Subcutaneous adipose tissue (tissue), 4 donors: Measurements from ENCODE around the gene FIGNL1. TPM values are rescaled to one million over a fixed set of nuclear protein-coding genes. Genes with fewer than 3 reads are reported as not detected.

ENCODE experiments used
- total RNA-seq, 4 donors: library from RNA; depleted of rRNA; stranded (reverse); fragments of >200 nt; gene quantifications; one replicate each; pipeline ENCODE4 v1.1.0, GENCODE V29; 2016
- TF ChIP-seq, protein P1 (sequence below): fragments of 450-650 bp; IDR thresholded peaks from one replicate; pipeline ENCODE4 v1.5.1; 2016; ENCODE audit warnings: low read depth, mild to moderate bottlenecking, control low read depth, antibody characterized with exemption, moderate library complexity

FIGNL1 gene, protein sequence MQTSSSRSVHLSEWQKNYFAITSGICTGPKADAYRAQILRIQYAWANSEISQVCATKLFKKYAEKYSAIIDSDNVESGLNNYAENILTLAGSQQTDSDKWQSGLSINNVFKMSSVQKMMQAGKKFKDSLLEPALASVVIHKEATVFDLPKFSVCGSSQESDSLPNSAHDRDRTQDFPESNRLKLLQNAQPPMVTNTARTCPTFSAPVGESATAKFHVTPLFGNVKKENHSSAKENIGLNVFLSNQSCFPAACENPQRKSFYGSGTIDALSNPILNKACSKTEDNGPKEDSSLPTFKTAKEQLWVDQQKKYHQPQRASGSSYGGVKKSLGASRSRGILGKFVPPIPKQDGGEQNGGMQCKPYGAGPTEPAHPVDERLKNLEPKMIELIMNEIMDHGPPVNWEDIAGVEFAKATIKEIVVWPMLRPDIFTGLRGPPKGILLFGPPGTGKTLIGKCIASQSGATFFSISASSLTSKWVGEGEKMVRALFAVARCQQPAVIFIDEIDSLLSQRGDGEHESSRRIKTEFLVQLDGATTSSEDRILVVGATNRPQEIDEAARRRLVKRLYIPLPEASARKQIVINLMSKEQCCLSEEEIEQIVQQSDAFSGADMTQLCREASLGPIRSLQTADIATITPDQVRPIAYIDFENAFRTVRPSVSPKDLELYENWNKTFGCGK
- 1 to 10 TPM; 3.1 to 6.6 (median 5.3) TPM for total RNA-seq

DNA sequence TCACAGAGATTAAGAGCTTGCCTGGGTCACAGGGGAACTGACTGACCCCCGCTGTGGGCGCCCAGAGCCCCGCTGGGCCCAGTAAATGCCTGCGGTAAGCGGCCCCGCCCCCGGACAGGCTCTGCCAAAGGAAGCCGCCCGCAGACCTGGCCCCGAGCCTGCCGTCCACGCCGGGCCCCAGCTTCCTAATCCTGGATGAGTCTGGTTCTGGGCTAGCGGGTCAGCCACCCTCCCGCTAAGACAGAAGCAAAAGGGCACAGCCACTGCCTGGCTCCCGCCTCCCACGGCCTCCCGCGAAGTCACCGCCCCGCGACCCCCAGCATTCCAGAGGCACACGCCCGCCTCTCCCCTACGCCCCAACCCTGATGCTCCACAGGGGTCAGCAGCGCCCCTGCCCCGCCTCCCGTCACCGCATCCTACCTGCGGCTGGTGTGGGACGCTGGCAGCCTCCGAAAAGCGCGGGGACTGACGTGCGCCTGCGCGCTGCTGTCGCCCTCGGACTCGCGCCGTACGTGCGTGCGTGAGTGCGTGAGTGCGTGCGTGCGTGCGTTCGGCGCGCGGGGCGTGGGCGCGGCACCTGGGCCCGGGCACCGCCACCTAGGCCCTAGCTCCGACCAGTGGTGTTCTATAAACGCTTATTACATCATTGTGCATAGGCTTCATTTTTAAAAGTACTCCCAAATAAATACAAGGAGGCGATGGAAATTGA, at the start of gene FIGNL1:
Gene FIGNL1, minus strand, starts transcription at position 470 of the 709 bp plus-strand sequence. CDS start 3,063 bp downstream, outside the sequence.
- TF ChIP-seq, protein P1, sequence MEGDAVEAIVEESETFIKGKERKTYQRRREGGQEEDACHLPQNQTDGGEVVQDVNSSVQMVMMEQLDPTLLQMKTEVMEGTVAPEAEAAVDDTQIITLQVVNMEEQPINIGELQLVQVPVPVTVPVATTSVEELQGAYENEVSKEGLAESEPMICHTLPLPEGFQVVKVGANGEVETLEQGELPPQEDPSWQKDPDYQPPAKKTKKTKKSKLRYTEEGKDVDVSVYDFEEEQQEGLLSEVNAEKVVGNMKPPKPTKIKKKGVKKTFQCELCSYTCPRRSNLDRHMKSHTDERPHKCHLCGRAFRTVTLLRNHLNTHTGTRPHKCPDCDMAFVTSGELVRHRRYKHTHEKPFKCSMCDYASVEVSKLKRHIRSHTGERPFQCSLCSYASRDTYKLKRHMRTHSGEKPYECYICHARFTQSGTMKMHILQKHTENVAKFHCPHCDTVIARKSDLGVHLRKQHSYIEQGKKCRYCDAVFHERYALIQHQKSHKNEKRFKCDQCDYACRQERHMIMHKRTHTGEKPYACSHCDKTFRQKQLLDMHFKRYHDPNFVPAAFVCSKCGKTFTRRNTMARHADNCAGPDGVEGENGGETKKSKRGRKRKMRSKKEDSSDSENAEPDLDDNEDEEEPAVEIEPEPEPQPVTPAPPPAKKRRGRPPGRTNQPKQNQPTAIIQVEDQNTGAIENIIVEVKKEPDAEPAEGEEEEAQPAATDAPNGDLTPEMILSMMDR, result no peak

DNA sequence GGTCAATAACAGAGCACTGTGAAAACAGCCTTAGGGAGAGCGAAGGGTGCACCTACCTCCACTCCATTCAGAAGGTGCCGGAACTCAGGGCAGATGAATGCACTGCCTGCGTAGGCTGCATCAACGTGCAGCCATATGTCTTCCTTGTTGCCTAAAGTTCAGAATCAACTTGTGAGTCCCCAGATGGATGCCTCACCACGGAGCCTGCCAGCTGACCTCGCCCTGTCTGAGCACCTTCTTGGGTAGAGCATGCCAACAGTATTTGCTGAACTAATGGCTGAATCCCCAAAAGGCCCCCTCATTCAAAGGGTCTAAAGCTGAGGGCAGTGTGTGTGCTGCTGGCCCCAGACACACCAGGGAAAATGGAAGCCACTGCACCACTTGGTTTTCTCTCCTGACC, 48.9 kb upstream of the FIGNL1 start:
- TF ChIP-seq, protein P1, result no peak

DNA sequence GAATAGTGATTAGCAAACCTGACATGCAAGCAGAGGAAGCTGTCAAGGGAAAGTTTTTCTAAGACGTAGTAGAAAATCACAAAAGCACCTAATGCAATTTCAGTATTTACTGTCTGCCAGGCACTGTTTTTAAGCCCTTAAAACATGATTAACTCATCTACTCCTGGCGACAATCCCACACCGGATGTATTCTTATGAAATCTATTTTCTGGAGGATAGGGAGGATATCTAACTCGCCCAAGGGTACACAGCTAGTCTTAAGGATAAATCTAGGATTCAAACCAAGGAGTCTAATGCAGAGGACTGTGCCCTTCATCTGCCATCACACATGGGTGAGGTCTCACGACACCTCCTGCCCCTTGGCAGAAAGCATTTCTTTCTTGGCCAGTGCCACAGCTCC, 47.8 kb upstream of the FIGNL1 start:
- TF ChIP-seq, protein P1, result no peak

DNA sequence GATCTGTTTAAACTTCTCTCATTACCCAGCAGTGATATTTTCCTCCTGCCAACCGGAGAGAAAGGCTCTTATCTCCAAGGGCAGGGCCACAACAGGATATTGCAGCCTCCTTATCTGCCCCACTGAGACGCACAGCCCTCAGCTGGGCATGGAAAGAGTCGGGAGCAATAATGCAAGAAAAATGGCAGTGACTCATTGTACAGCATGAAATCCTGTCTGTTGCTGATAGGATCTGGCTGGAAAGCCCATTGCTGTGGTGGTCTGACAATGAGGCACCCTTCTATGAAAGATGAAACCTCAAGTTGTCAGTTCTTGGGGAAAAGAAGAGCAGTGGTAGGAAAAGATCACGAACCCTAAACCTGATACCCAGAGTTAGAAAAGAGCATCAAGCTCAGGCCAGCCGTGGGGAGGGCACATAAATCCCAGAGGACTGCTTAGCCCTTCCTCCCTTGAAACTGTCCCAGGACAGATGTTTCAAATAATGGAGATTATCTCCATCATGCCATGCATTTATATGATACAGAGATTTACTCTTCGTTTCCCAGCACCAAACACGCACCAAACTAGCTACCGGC, 47.0 kb upstream of the FIGNL1 start:
- TF ChIP-seq, protein P1, result no peak

DNA sequence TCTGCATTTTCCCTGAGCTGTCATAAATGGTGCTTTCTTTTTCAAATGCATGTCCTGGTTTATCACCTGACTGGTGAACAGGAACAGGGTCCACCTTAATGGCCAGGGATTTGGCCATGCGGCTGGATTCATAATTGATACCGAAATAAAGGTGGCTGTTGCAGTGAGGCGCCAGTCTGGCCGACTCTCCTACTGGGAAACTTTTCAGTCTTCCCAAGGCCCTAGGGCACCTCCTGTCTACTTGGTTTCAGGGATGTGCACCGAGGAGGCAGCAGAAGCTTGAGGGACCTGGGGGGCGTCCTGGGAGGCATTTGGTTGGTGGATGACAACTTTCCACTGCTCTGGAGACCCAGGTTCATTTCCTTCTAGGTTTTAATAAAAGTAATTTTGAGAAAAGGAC, 46.4 kb upstream of the FIGNL1 start:
- TF ChIP-seq, protein P1, result no peak

DNA sequence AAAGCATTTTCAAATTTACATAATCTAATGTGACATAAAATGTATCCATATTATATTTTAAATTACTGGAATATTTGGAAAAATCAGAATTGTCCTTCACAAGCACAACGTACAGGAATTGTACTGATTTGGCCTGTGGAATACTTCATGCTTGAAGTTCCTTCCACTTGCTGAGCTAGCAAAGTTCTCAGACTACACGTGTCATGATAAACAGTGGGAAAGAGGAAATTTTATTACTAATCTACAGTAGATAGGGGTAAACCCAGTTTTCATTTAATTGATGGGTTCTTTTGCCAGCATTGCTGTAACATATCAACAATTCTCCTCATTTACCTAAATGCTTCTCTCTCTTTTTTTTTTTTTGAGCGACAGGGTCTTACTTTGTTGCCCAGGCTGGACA, 45.6 kb upstream of the FIGNL1 start:
- TF ChIP-seq, protein P1, result no peak
